Measurements from ENCODE around the gene DLG1. TPM values are rescaled to one million over a fixed set of nuclear protein-coding genes. Genes with fewer than 3 reads are reported as not detected.
A peak's percentile ranks its signal among the peaks of the same experiment; 100 is the strongest.

The DLG1 gene
- polyA plus RNA-seq, 1 experiment: 58.9 TPM

GRCh38 chr3:197088370-197088769, 210.0 kb downstream of the DLG1 start:
- no peaks in the 10 kb centered on the region for H3K27me3 ChIP-seq (ENCODE audit: control insufficient read depth, insufficient read depth, low read length)
- no peak overlapping the region for H3K4me3 ChIP-seq (ENCODE audit: low read depth, low read length)
- CTCF ChIA-PET: interaction anchor here (0.9 to 1.5 kb wide), 2 partner anchors 19 to 168 kb away, joined by 5 to 7 read pairs; no protein-coding TSS in a partner anchor
- no peak for TF ChIP-seq CTCF (IDR thresholded peaks at IDR 0.05; ENCODE audit: low read depth, low read length)
- no peak overlapping the region for H3K27ac ChIP-seq (ENCODE audit: low read depth, low read length)
- no peak for DNase-seq (ENCODE audit: low read depth, low spot score)
- H3K9me3 ChIP-seq (ENCODE audit: control insufficient read depth, insufficient read depth, low read length): no peaks in the 10 kb centered on the region
- POLR2A ChIA-PET: interaction anchor here (0.5 kb wide), 1 partner anchor 114 kb away, joined by 6 read pairs; no protein-coding TSS in a partner anchor

GRCh38 chr3:197085137-197085536, 213.3 kb downstream of the DLG1 start:
- Histone ChIP-seq H3K4me3 (ENCODE audit: low read depth, low read length) (no peak overlapping the region), H3K27me3 (ENCODE audit: control insufficient read depth, insufficient read depth, low read length) (no peaks in the 10 kb centered on the region), H3K27ac (ENCODE audit: low read depth, low read length) (no peak overlapping the region), H3K9me3 (ENCODE audit: control insufficient read depth, insufficient read depth, low read length) (no peaks in the 10 kb centered on the region)
- DNase-seq (ENCODE audit: low read depth, low spot score): no peak
- ChIA-PET CTCF (no interaction called here), POLR2A (no interaction called here)
- TF ChIP-seq CTCF (IDR thresholded peaks at IDR 0.05; ENCODE audit: low read depth, low read length): no peak

GRCh38 chr3:197083486-197083885, 214.9 kb downstream of the DLG1 start:
- Histone ChIP-seq H3K4me3 (ENCODE audit: low read depth, low read length) (no peak overlapping the region), H3K27ac (ENCODE audit: low read depth, low read length) (peak overlapping the region; percentile 11), H3K9me3 (ENCODE audit: control insufficient read depth, insufficient read depth, low read length) (no peaks in the 10 kb centered on the region), H3K27me3 (ENCODE audit: control insufficient read depth, insufficient read depth, low read length) (no peaks in the 10 kb centered on the region)
- no peak for TF ChIP-seq CTCF (IDR thresholded peaks at IDR 0.05; ENCODE audit: low read depth, low read length)
- CTCF ChIA-PET: interaction anchor here (1.7 kb wide), 1 partner anchor 104 kb away, joined by 5 read pairs; no protein-coding TSS in a partner anchor
- POLR2A ChIA-PET: no interaction called here
- DNase-seq (ENCODE audit: low read depth, low spot score): peak; percentile 29

GRCh38 chr3:197082871-197083270, 215.5 kb downstream of the DLG1 start:
- no peak for DNase-seq (ENCODE audit: low read depth, low spot score)
- TF ChIP-seq CTCF (IDR thresholded peaks at IDR 0.05; ENCODE audit: low read depth, low read length): no peak
- CTCF ChIA-PET: no interaction called here
- H3K9me3 ChIP-seq (ENCODE audit: control insufficient read depth, insufficient read depth, low read length): no peaks in the 10 kb centered on the region
- POLR2A ChIA-PET: no interaction called here
- H3K4me3 ChIP-seq (ENCODE audit: low read depth, low read length): no peak overlapping the region
- no peak overlapping the region for H3K27ac ChIP-seq (ENCODE audit: low read depth, low read length)
- no peaks in the 10 kb centered on the region for H3K27me3 ChIP-seq (ENCODE audit: control insufficient read depth, insufficient read depth, low read length)

- H3K27me3 ChIP-seq (ENCODE audit: control insufficient read depth, insufficient read depth, low read length): no peaks in the 10 kb centered on the region
- ChIA-PET POLR2A (no interaction called here), CTCF (interaction anchor here (0.5 to 0.9 kb wide), 3 partner anchors 23 to 615 kb away, joined by 3 to 4 read pairs (median 3); no protein-coding TSS in a partner anchor)
- H3K9me3 ChIP-seq (ENCODE audit: control insufficient read depth, insufficient read depth, low read length): no peaks in the 10 kb centered on the region
- H3K4me3 ChIP-seq (ENCODE audit: low read depth, low read length): no peak overlapping the region
- no peak overlapping the region for H3K27ac ChIP-seq (ENCODE audit: low read depth, low read length)
- no peak for DNase-seq (ENCODE audit: low read depth, low spot score)
- TF ChIP-seq CTCF (IDR thresholded peaks at IDR 0.05; ENCODE audit: low read depth, low read length): no peak
These were observed 218.1 kb downstream of the DLG1 start for GRCh38 chr3:197080344-197080743.

Measured in AG04450 (cell line).